Measurements from ENCODE around the gene EIPR1. TPM values are rescaled to one million over a fixed set of nuclear protein-coding genes. Genes with fewer than 3 reads are reported as not detected.

Gene EIPR1
- total RNA-seq, 1 experiment from 2014 or later = 27.8 TPM

- Histone ChIP-seq H3K4me1 (ENCODE audit: insufficient read depth, low read length) (no peaks in the 10 kb centered on the region; the same call in 1 of the 2 replicates), H3K79me2 (ENCODE audit: insufficient read depth, low read length) (no peaks in the 10 kb centered on the region), H3K27ac (ENCODE audit: insufficient read length, low read depth, low read length) (no peak overlapping the region), H3K23ac (ENCODE audit: insufficient read length, low read depth, low read length) (no peak overlapping the region), H3K4ac (ENCODE audit: low read depth, low read length) (no peak overlapping the region), H3K9me3 (ENCODE audit: control insufficient read depth, low read depth, low read length) (no peaks in the 10 kb centered on the region), H3K4me2 (ENCODE audit: insufficient read depth, insufficient read length, low read length) (no peak overlapping the region), H4K91ac (ENCODE audit: insufficient read length, low read depth, low read length) (no peak overlapping the region), H2BK15ac (ENCODE audit: low read depth, low read length) (no peak overlapping the region), H3K9ac (ENCODE audit: extremely low read depth, insufficient read length, low read length) (no peak overlapping the region), H4K8ac (replicated peaks; ENCODE audit: insufficient read length, low read depth, low read length) (no peak overlapping the region), H2BK120ac (ENCODE audit: low read depth, low read length, poor library complexity, severe bottlenecking) (no peak overlapping the region), H2BK5ac (ENCODE audit: insufficient read length, low read length) (no peak overlapping the region), H4K5ac (ENCODE audit: insufficient read length, low read depth, low read length) (no peak overlapping the region), H2AFZ (ENCODE audit: low read length) (no peak overlapping the region), H3K79me1 (ENCODE audit: insufficient read depth, low read depth, low read length, poor library complexity, severe bottlenecking) (no peaks in the 10 kb centered on the region), H3K14ac (ENCODE audit: insufficient read depth, low read length) (no peak overlapping the region), H2AK5ac (ENCODE audit: insufficient read length, low read length) (no peak overlapping the region), H3K18ac (ENCODE audit: insufficient read length, low read depth, low read length) (no peak overlapping the region), H3T11ph (ENCODE audit: low read length) (no peak overlapping the region), H3K27me3 (ENCODE audit: insufficient read depth, low read length) (no peaks in the 10 kb centered on the region), H3K56ac (ENCODE audit: insufficient read length, low read depth, low read length) (no peak overlapping the region), H2BK20ac (ENCODE audit: low read depth, low read length, poor library complexity, severe bottlenecking) (no peak overlapping the region), H3K23me2 (ENCODE audit: insufficient read length, low read depth, low read length, poor library complexity, severe bottlenecking) (no peaks in the 10 kb centered on the region), H4K20me1 (ENCODE audit: control insufficient read depth, insufficient read depth, insufficient read length) (no peaks in the 10 kb centered on the region), H2BK12ac (ENCODE audit: insufficient read length, low read depth, low read length) (no peak overlapping the region)
- no peak for DNase-seq
- H3K4me1 Mint-ChIP-seq = peaks cover 7 to 14% of the 10 kb centered on the region in 2 experiments
- H3K4me3 Mint-ChIP-seq = no peak overlapping the region
- TF ChIP-seq CTCF (conservative IDR thresholded peaks at IDR 0.05) = no peak
- H3K27me3 Mint-ChIP-seq (ENCODE audit: low read depth) = no peaks in the 10 kb centered on the region
- no CpG with 5 or more reads among the region's 6 CpGs for WGBS (ENCODE audit: extremely low coverage, insufficient read length, low lambda C conversion rate)
- H3K27ac Mint-ChIP-seq = no peak overlapping the region
- H3K36me3 Mint-ChIP-seq (ENCODE audit: insufficient read depth in 1 of 3, low read depth in 3 of 3) = peaks cover 3 to 5% (median 4%) of the 10 kb centered on the region in 3 experiments; a peak in 5 of 7 replicates
- H3K9me3 Mint-ChIP-seq = no peaks in the 10 kb centered on the region
Measured at GRCh38 chr2:3212984-3213383, 164.6 kb downstream of the EIPR1 start.
